Glutamatergic neuron (in vitro differentiated cells): ENCODE results near the gene DONSON. TPM values are rescaled to one million over a fixed set of nuclear protein-coding genes. Genes with fewer than 3 reads are reported as not detected.

ENCODE experiments used
- DNase-seq: peaks from one replicate; pipeline ENCODE4 v3.0.0; 2022
- H3K27ac Mint-ChIP-seq: one replicate; pipeline ENCODE4 v1.8.0; 2020; ENCODE audit warnings: mild to moderate bottlenecking, mixed read lengths, inconsistent platforms; ENCODE audit not compliant: unreplicated experiment
- H3K27me3 Mint-ChIP-seq: one replicate; pipeline ENCODE4 v1.8.0; 2020; ENCODE audit warnings: mild to moderate bottlenecking, moderate library complexity, mixed read lengths, inconsistent platforms; ENCODE audit not compliant: unreplicated experiment
- H3K36me3 Mint-ChIP-seq: one replicate; pipeline ENCODE4 v1.8.0; 2020; ENCODE audit warnings: mild to moderate bottlenecking, mixed read lengths, inconsistent platforms; ENCODE audit not compliant: unreplicated experiment
- H3K4me1 Mint-ChIP-seq: one replicate; pipeline ENCODE4 v1.8.0; 2020; ENCODE audit warnings: mild to moderate bottlenecking, low read depth, mixed read lengths, inconsistent platforms; ENCODE audit not compliant: unreplicated experiment
- H3K4me3 Mint-ChIP-seq: one replicate; pipeline ENCODE4 v1.8.0; 2020; ENCODE audit warnings: mild to moderate bottlenecking, mixed read lengths, inconsistent platforms; ENCODE audit not compliant: unreplicated experiment
- H3K9me3 Mint-ChIP-seq: one replicate; pipeline ENCODE4 v1.8.0; 2020; ENCODE audit warnings: mild to moderate bottlenecking, moderate library complexity, mixed read lengths, inconsistent platforms; ENCODE audit not compliant: unreplicated experiment
- total RNA-seq: library from RNA; stranded (reverse); fragmentation: NEBNext Ultra II Directional; extraction: Animal tissue kit (Norgen Biotek cat#: 25700); gene quantifications from one replicate; pipeline ENCODE4 v1.2.1, GENCODE V29; 2021; ENCODE audit not compliant: unreplicated experiment
- TF ChIP-seq, protein P1 (sequence below): fragments of 200-600 bp; sonication (generic); IDR thresholded peaks from one replicate; pipeline ENCODE4 v1.5.0; 2021; ENCODE audit not compliant: partially characterized antibody, unreplicated experiment

DONSON gene
- total RNA-seq, 1 donor from 2014 or later: 8.5 TPM

DNA sequence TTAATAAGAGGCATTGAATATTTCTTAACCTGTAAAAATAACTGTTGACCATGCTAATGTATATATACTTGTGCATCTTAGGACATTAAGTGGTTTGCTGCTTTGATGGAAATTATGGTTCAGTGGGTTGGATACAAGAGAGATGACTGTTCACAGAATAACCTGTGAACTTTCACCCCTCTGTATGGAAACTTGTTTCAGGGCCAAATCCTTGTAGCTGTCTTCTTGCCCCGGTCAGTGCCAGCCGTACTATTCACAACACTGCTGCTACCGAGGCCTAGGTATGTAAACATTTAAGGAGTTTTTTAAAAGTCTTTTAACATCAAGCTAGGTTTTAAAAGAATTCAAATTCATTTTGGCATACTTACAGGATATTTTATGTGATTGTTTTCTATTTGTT, 16.1 kb downstream of the DONSON start:
- H3K9me3 Mint-ChIP-seq: no peaks in the 10 kb centered on the region
- H3K27me3 Mint-ChIP-seq: no peaks in the 10 kb centered on the region
- no peaks in the 10 kb centered on the region for H3K36me3 Mint-ChIP-seq
- no peak overlapping the region for H3K4me3 Mint-ChIP-seq
- TF ChIP-seq, protein P1, sequence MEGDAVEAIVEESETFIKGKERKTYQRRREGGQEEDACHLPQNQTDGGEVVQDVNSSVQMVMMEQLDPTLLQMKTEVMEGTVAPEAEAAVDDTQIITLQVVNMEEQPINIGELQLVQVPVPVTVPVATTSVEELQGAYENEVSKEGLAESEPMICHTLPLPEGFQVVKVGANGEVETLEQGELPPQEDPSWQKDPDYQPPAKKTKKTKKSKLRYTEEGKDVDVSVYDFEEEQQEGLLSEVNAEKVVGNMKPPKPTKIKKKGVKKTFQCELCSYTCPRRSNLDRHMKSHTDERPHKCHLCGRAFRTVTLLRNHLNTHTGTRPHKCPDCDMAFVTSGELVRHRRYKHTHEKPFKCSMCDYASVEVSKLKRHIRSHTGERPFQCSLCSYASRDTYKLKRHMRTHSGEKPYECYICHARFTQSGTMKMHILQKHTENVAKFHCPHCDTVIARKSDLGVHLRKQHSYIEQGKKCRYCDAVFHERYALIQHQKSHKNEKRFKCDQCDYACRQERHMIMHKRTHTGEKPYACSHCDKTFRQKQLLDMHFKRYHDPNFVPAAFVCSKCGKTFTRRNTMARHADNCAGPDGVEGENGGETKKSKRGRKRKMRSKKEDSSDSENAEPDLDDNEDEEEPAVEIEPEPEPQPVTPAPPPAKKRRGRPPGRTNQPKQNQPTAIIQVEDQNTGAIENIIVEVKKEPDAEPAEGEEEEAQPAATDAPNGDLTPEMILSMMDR: no peak
- H3K4me1 Mint-ChIP-seq: no peaks in the 10 kb centered on the region
- DNase-seq: no peak
- H3K27ac Mint-ChIP-seq: no peak overlapping the region

DNA sequence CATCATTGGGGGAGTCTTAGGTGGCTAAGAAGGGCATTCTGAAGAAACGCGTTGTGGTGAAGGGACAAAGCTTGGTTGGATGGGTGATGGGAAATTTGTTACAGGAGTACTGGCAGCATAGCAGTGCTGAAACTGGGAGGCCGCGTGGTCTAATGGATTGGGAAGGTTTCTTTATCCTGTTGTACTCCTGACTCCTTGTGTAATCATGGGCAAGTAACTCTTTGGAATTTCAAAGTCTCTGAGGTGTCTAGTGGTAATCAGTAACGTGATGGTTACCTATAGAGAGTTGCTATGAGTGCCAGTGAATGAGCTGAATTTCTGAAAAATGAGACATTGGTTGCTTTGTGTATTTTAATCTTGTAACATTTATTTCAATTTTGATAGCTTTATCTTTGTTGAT, 18.5 kb downstream of the DONSON start:
- no peak overlapping the region for H3K27ac Mint-ChIP-seq
- no peaks in the 10 kb centered on the region for H3K4me1 Mint-ChIP-seq
- no peaks in the 10 kb centered on the region for H3K27me3 Mint-ChIP-seq
- TF ChIP-seq, protein P1: no peak
- no peak overlapping the region for H3K4me3 Mint-ChIP-seq
- no peaks in the 10 kb centered on the region for H3K9me3 Mint-ChIP-seq
- no peaks in the 10 kb centered on the region for H3K36me3 Mint-ChIP-seq
- DNase-seq: no peak

DNA sequence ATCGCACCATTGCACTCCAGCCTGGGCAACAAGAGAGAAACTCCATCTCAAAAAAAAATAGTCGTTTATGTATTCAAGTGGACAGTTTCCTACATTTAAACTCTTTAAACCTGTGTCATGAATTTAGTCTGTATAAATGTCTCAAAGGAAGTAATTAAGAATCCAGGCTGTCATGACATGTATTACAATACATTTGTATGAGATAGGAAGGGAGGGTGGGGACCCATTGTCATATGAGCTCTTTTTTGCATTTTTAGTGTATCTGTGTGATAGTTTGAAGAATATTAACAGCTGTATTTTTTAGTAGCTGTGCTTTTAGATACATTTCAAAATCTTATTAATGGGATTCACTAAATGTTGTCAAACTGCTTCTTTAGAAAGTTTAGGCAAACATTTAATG, 20.0 kb downstream of the DONSON start:
- TF ChIP-seq, protein P1: no peak
- no peaks in the 10 kb centered on the region for H3K27me3 Mint-ChIP-seq
- no peaks in the 10 kb centered on the region for H3K4me1 Mint-ChIP-seq
- no peaks in the 10 kb centered on the region for H3K9me3 Mint-ChIP-seq
- no peak overlapping the region for H3K27ac Mint-ChIP-seq
- no peaks in the 10 kb centered on the region for H3K36me3 Mint-ChIP-seq
- DNase-seq: no peak
- H3K4me3 Mint-ChIP-seq: no peak overlapping the region

DNA sequence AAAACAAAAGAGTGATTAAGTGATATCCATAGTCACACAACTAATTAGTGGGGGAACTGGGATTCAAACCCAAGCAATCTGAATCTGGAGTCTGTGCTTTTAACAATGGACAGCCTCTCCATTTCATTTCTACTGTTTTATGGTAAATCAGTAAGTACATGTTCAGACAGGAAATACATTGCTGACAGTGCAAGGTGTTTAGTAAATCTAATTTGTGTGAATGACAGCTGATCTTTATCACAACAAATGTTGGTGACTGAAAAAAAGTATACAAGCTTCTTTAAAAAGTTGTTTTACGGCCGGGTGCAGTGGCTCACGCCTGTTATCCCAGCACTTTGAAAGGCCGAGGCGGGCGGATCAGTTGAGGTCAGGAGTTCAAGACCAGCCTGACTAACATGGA, 20.6 kb downstream of the DONSON start:
- TF ChIP-seq, protein P1: no peak
- Mint-ChIP-seq H3K9me3 (no peaks in the 10 kb centered on the region), H3K27ac (no peak overlapping the region), H3K27me3 (no peaks in the 10 kb centered on the region), H3K36me3 (no peaks in the 10 kb centered on the region), H3K4me1 (no peaks in the 10 kb centered on the region), H3K4me3 (no peak overlapping the region)
- DNase-seq: no peak

DNA sequence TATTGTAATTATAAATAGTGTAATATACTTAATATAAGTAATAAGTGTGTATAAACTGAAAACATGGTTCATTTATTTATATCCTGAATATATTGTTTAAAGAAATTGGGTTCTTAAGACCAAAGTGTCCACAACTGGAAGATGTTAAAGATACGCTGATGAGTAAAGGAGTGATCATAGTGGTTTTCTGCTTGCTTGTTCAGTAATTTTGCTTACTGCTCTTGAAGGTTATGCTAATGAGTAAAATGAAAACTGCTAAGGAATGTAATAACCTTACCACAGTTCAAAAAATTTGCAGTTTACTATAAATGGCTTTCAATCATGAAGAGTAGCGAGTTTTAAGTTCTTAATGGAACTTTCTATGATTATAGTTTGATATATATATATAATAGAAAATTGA, 22.0 kb downstream of the DONSON start:
- TF ChIP-seq, protein P1: no peak
- H3K4me3 Mint-ChIP-seq: no peak overlapping the region
- H3K36me3 Mint-ChIP-seq: no peaks in the 10 kb centered on the region
- H3K27me3 Mint-ChIP-seq: no peaks in the 10 kb centered on the region
- no peaks in the 10 kb centered on the region for H3K4me1 Mint-ChIP-seq
- DNase-seq: no peak
- no peak overlapping the region for H3K27ac Mint-ChIP-seq
- H3K9me3 Mint-ChIP-seq: no peaks in the 10 kb centered on the region
